Nephron (organoid): ENCODE data around the gene CD48.
"Not testable (repeated sequence)": the region's sequence is repeated elsewhere in the genome, so short reads cannot be mapped to it uniquely, and the experiment has no call there.

Experiments
- H3K27ac Mint-ChIP-seq, 3 experiments: 2 replicates each; pipeline ENCODE4 v1.8.0; 2020; ENCODE audit warnings: mixed read lengths in 3 of 3, mild to moderate bottlenecking in 2 of 3, moderate library complexity in 1 of 3
- H3K27me3 Mint-ChIP-seq: 2 replicates; pipeline ENCODE4 v1.8.0; 2021; ENCODE audit warnings: low read depth, mild to moderate bottlenecking, moderate library complexity, mixed read lengths
- H3K36me3 Mint-ChIP-seq: 2 replicates; pipeline ENCODE4 v1.8.0; 2020; ENCODE audit warnings: low read depth, mixed read lengths
- H3K4me1 Mint-ChIP-seq: 2 replicates; pipeline ENCODE4 v1.8.0; 2020; ENCODE audit warnings: mixed read lengths
- H3K4me3 Mint-ChIP-seq, 3 experiments: 2 replicates each; pipeline ENCODE4 v1.8.0; 2020; ENCODE audit warnings: mild to moderate bottlenecking in 3 of 3, mixed read lengths in 3 of 3, moderate library complexity in 2 of 3
- H3K9me3 Mint-ChIP-seq: 2 replicates; pipeline ENCODE4 v1.8.0; 2020; ENCODE audit warnings: mixed read lengths
- TF ChIP-seq, protein P1 (sequence below), 3 experiments: fragments of 200-600 bp; sonication (generic); IDR thresholded peaks; one replicate each; pipeline ENCODE4 v1.5.0; 2021; ENCODE audit warnings: antibody characterized with exemption in 3 of 3; ENCODE audit not compliant: unreplicated experiment in 3 of 3

CD48 gene

DNA sequence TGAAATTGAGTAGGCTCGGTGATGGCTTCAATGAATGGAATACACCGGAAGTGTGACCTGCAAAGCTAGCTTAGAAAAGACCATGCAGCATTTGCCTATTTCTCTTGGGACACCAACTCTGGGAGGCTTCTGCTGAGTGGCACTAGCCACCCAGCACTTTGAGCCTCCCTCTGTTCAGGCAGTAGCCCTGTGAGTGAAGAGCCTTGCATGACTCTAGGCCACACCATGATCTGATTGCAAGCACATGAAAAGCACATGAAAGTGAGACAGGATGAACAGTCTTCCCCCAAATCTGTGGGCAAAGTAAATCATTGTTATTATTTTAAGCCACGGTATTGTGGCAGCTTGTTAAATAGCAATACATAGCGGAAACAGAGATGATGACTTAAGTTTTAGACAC is 2.8 kb downstream of the CD48 start:
- TF ChIP-seq, protein P1, sequence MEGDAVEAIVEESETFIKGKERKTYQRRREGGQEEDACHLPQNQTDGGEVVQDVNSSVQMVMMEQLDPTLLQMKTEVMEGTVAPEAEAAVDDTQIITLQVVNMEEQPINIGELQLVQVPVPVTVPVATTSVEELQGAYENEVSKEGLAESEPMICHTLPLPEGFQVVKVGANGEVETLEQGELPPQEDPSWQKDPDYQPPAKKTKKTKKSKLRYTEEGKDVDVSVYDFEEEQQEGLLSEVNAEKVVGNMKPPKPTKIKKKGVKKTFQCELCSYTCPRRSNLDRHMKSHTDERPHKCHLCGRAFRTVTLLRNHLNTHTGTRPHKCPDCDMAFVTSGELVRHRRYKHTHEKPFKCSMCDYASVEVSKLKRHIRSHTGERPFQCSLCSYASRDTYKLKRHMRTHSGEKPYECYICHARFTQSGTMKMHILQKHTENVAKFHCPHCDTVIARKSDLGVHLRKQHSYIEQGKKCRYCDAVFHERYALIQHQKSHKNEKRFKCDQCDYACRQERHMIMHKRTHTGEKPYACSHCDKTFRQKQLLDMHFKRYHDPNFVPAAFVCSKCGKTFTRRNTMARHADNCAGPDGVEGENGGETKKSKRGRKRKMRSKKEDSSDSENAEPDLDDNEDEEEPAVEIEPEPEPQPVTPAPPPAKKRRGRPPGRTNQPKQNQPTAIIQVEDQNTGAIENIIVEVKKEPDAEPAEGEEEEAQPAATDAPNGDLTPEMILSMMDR (IDR thresholded peaks at IDR 0.05; ENCODE audit: unreplicated experiment in 3 of 3), result no peak
- Mint-ChIP-seq H3K4me3 (no peak overlapping the region), H3K4me1 (no peaks in the 10 kb centered on the region), H3K9me3 (no peaks in the 10 kb centered on the region), H3K27me3 (peaks cover 6% of the 10 kb centered on the region), H3K36me3 (no peaks in the 10 kb centered on the region), H3K27ac (no peak overlapping the region)

DNA sequence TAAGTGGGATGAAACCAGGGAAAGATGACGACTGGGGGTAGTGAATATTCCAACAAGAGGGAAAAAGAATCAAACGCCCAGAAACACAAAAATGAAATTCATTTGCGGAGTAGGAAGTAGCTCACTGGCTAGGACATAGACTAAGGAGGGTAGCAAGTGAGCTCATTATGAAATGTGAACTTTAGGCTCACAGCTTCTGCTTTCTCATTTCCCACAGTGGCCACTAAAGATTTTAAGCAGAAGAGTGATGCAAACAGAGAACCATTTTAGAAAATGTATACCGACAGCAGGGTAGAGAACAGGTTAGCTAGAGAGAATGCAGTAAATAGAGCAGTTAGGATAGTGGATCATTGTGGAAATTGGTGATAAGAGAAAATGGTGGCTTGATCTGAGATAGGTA is 3.5 kb downstream of the CD48 start:
- Mint-ChIP-seq H3K36me3 (no peaks in the 10 kb centered on the region), H3K27ac (no peak overlapping the region), H3K9me3 (no peaks in the 10 kb centered on the region), H3K4me3 (no peak overlapping the region), H3K27me3 (peaks cover 11% of the 10 kb centered on the region), H3K4me1 (no peaks in the 10 kb centered on the region)
- TF ChIP-seq, protein P1 (IDR thresholded peaks at IDR 0.05; ENCODE audit: unreplicated experiment in 3 of 3), result no peak

DNA sequence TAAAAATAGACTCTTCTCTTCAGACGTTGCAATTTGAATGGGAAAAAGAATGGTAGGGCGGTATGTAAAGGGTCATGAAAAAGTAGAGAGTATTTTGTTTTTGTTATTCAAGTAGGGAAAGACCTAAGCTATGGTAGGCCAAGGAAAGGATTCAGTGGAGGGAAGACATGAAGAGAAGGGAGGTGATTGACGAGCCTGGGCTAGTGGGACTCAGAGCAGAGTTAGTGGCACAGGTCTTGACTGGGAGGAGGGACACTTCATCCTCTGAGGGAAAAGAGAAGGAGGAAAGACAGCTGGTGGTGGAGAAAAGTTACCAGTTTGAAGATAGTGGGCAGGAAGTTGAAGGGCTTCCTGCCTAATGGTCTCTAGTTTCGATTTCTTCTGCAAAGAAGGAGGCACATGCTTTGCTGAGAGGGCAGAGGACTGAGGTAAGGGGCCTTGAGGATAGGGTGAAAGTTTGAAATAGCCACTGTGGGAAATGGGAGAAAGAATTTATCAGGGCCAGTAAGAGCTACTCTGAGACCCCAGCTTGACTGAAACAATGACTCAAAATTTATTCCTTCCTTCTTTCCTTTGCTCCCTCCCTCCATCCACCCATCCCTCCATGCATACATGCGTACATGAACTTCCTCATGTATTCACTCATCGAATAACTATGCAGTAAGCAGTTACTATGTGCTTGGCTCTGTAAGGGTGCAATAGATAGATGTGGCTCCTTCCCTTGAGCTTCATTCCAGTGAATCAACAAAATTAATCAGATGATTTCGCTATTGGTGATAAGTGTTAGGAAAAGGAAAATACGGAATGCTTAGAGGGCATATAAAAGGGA is 4.2 kb downstream of the CD48 start:
- Mint-ChIP-seq H3K27me3 (peaks cover 11% of the 10 kb centered on the region), H3K9me3 (no peaks in the 10 kb centered on the region), H3K36me3 (no peaks in the 10 kb centered on the region), H3K4me1 (no peaks in the 10 kb centered on the region), H3K4me3 (no peak overlapping the region), H3K27ac (no peak overlapping the region)
- TF ChIP-seq, protein P1 (IDR thresholded peaks at IDR 0.05; ENCODE audit: unreplicated experiment in 3 of 3), result no peak

DNA sequence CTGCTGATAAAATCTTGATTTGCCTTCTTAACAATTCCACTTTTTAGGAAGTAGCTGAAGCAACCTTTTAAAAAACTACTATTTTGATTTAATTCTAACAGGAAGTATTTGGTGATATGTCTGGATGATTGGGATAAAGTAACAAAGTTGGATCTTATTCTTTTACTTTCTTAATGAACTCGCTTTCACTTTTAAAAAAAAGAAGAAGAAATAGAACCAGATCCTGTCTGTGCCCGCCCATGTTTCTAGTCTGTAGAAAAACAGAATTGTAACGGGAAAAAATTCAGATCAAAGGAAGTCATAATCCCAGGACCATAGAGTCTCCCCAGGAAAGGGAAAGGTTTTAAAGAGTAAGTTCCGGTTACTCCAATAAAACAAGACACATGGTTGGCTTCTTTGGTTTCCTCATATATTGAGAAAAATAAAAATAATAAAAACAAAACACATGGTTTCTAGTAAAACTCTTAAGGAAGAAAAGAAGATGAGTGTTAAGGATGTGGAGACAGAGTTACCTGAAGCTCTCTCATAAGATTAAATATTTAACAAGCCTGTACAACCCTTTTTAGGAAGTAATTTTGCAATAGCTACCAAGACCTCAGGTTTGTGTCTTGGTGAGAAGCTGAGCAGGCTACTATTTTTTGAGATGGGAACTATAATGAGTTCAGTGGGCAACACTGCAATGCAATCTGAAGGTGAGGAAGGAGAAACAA is 4.9 kb downstream of the CD48 start:
- H3K9me3 Mint-ChIP-seq, result no peaks in the 10 kb centered on the region
- H3K27ac Mint-ChIP-seq, result no peak overlapping the region
- TF ChIP-seq, protein P1 (IDR thresholded peaks at IDR 0.05; ENCODE audit: unreplicated experiment in 3 of 3), result no peak
- no peak overlapping the region for H3K4me3 Mint-ChIP-seq
- H3K36me3 Mint-ChIP-seq, result no peaks in the 10 kb centered on the region
- H3K4me1 Mint-ChIP-seq, result no peaks in the 10 kb centered on the region
- peaks cover 11% of the 10 kb centered on the region for H3K27me3 Mint-ChIP-seq

DNA sequence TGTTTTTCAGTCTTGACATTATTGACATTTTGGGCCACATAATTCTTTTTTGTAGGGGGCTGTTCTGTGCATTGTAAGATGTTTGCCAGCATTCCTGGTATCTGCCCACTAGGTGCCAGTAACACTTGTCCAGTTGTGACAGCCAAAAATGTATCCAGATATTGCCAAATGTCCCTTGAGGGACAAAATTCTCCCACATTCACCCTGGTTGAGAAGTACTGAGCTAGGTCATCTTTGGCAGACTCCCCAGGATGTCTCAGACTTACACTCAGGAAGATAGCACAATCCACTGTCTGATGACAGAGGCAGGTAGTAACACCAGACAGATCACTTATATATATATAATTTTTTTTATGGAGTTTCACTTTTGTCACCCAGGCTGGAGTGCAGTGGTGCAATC is 5.9 kb downstream of the CD48 start:
- Mint-ChIP-seq H3K4me1 (no peaks in the 10 kb centered on the region), H3K27me3 (peaks cover 11% of the 10 kb centered on the region), H3K36me3 (no peaks in the 10 kb centered on the region), H3K27ac (no peak overlapping the region), H3K4me3 (no peak overlapping the region), H3K9me3 (no peaks in the 10 kb centered on the region)
- TF ChIP-seq, protein P1 (IDR thresholded peaks at IDR 0.05; ENCODE audit: unreplicated experiment in 3 of 3), result no peak

DNA sequence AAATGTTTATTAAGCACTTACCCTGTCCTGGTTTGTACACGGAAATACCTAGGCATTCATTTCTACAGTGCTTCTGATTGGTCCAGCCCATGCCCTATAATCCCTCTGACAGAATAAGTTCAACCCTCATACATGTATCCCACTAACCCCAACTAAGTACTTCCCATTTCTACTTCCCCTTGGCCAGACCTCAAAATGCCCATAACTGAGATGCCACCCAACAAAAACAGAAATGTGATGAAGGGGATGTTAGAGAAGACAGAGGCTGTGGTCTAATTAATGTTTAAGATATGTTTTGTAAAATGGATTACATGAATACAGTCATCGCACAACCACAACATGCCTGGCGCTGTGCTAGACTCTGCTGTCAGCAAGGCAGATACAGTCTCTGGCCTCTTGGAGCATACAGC is 6.4 kb downstream of the CD48 start:
- H3K9me3 Mint-ChIP-seq, H3K27ac Mint-ChIP-seq, H3K36me3 Mint-ChIP-seq, H3K4me1 Mint-ChIP-seq, H3K4me3 Mint-ChIP-seq: not testable (repeated sequence)
- H3K27me3 Mint-ChIP-seq, result peaks cover 11% of the 10 kb centered on the region
